Measurements from ENCODE around the gene MRPS11. TPM values are rescaled to one million over a fixed set of nuclear protein-coding genes. Genes with fewer than 3 reads are reported as not detected.

Gene MRPS11
- total RNA-seq, 5 donors from 2014 or later (not counting 1 experiment from before 2014, with no cell fraction given) = 16.7 to 33.0 (median 27.4) TPM

- DNase-seq = no peak
- ChIA-PET POLR2A (no interaction called here), CTCF (no interaction called here)
- Mint-ChIP-seq H3K36me3 (no peaks in the 10 kb centered on the region), H3K4me1 (no peaks in the 10 kb centered on the region), H3K9me3 (peaks cover 4 to 21% (median 8%) of the 10 kb centered on the region in 3 donors), H3K27ac (no peak overlapping the region), H3K4me3 (no peak overlapping the region), H3K27me3 (peaks cover 37 to 52% of the 10 kb centered on the region in 2 donors)
- Histone ChIP-seq H3K9me3 (no peaks in the 10 kb centered on the region), H3K36me3 (ENCODE audit: control insufficient read depth in 2 of 2, extremely low read depth in 1 of 2, insufficient read depth in 1 of 2, low read length in 1 of 2) (no peaks in the 10 kb centered on the region), H3K27ac (ENCODE audit: low read length) (no peak overlapping the region), H3K27me3 (replicated peaks in 1 of 2; ENCODE audit: control insufficient read depth in 2 of 2, extremely low read depth in 1 of 2, insufficient read depth in 2 of 2, low read length in 1 of 2) (peaks cover 2 to 32% of the 10 kb centered on the region in 2 experiments), H3K4me3 (ENCODE audit: control insufficient read depth in 1 of 2, extremely low read depth in 1 of 2, low read length in 1 of 2) (no peak overlapping the region), H3K4me1 (ENCODE audit: control insufficient read depth in 1 of 2, extremely low read depth in 1 of 2, insufficient read depth in 2 of 2, low read length in 2 of 2) (no peaks in the 10 kb centered on the region)
- ATAC-seq (replicated peaks in 1 of 4) = no peak
- WGBS (ENCODE audit: insufficient coverage) = no CpG with 5 or more reads among the region's 2 CpGs
These were observed 26.3 kb upstream of the MRPS11 start for GRCh38 chr15:88441076-88441730.

GRCh38 chr15:88447206-88447605, 20.3 kb upstream of the MRPS11 start:
- H3K36me3 ChIP-seq (ENCODE audit: control insufficient read depth in 2 of 2, extremely low read depth in 1 of 2, insufficient read depth in 1 of 2, low read length in 1 of 2) = no peaks in the 10 kb centered on the region
- no peak overlapping the region for H3K4me3 ChIP-seq (ENCODE audit: control insufficient read depth in 1 of 2, extremely low read depth in 1 of 2, low read length in 1 of 2)
- Mint-ChIP-seq H3K4me3 (no peak overlapping the region), H3K4me1 (peaks cover 4 to 6% (median 5%) of the 10 kb centered on the region in 3 donors), H3K9me3 (peaks cover 4 to 21% (median 8%) of the 10 kb centered on the region in 3 donors), H3K36me3 (no peaks in the 10 kb centered on the region), H3K27me3 (peaks cover 7 to 23% of the 10 kb centered on the region in 2 donors), H3K27ac (no peak overlapping the region)
- ChIA-PET CTCF (no interaction called here), POLR2A (no interaction called here)
- H3K4me1 ChIP-seq (ENCODE audit: control insufficient read depth in 1 of 2, extremely low read depth in 1 of 2, insufficient read depth in 2 of 2, low read length in 2 of 2) = peaks cover 0 to 3% of the 10 kb centered on the region in 2 experiments
- H3K27ac ChIP-seq (ENCODE audit: low read length) = no peak overlapping the region
- ATAC-seq (replicated peaks in 1 of 4) (no peak), DNase-seq (no peak)
- peaks cover 0 to 17% of the 10 kb centered on the region in 2 experiments for H3K27me3 ChIP-seq (replicated peaks in 1 of 2; ENCODE audit: control insufficient read depth in 2 of 2, extremely low read depth in 1 of 2, insufficient read depth in 2 of 2, low read length in 1 of 2)
- 80% methylated on average over 1 of the region's 1 CpG for WGBS (ENCODE audit: insufficient coverage)
- no peaks in the 10 kb centered on the region for H3K9me3 ChIP-seq

- H3K27ac Mint-ChIP-seq = no peak overlapping the region
- CTCF ChIA-PET = no interaction called here
- H3K9me3 Mint-ChIP-seq = peaks cover 4 to 20% (median 8%) of the 10 kb centered on the region in 3 donors
These were observed 19.8 kb upstream of the MRPS11 start for GRCh38 chr15:88447741-88448140.

GRCh38 chr15:88448991-88449461, 18.5 kb upstream of the MRPS11 start:
- 90% methylated on average over 5 of the region's 5 CpGs for whole genome bisulfite sequencing (ENCODE audit: insufficient coverage)
- no peaks in the 10 kb centered on the region for H3K36me3 Mint-ChIP-seq
- Histone ChIP-seq H3K9me3 (no peaks in the 10 kb centered on the region), H3K4me1 (ENCODE audit: control insufficient read depth in 1 of 2, extremely low read depth in 1 of 2, insufficient read depth in 2 of 2, low read length in 2 of 2) (peaks cover 0 to 3% of the 10 kb centered on the region in 2 experiments), H3K36me3 (ENCODE audit: control insufficient read depth in 2 of 2, extremely low read depth in 1 of 2, insufficient read depth in 1 of 2, low read length in 1 of 2) (no peaks in the 10 kb centered on the region), H3K27ac (ENCODE audit: low read length) (no peak overlapping the region), H3K4me3 (ENCODE audit: control insufficient read depth in 1 of 2, extremely low read depth in 1 of 2, low read length in 1 of 2) (no peak overlapping the region), H3K27me3 (replicated peaks in 1 of 2; ENCODE audit: control insufficient read depth in 2 of 2, extremely low read depth in 1 of 2, insufficient read depth in 2 of 2, low read length in 1 of 2) (peaks cover 0 to 14% of the 10 kb centered on the region in 2 experiments)
- CTCF ChIA-PET = no interaction called here
- no peak overlapping the region for H3K4me3 Mint-ChIP-seq
- DNase-seq = no peak
- no peak for ATAC-seq (replicated peaks in 1 of 4)
- POLR2A ChIA-PET = interaction anchor here in 1 of 2 donors (0.6 kb wide), 1 partner anchor 191 kb away, joined by 3 read pairs; no protein-coding TSS in a partner anchor
- peaks cover 0 to 7% (median 0%) of the 10 kb centered on the region in 3 donors for H3K9me3 Mint-ChIP-seq
- H3K27ac Mint-ChIP-seq = no peak overlapping the region
- H3K27me3 Mint-ChIP-seq = peaks cover 0 to 16% of the 10 kb centered on the region in 2 donors
- H3K4me1 Mint-ChIP-seq = peaks cover 4 to 6% (median 5%) of the 10 kb centered on the region in 3 donors

More at GRCh38 chr15:88447741-88448140, 19.8 kb upstream of the MRPS11 start:
- Histone ChIP-seq H3K36me3 (ENCODE audit: control insufficient read depth in 2 of 2, extremely low read depth in 1 of 2, insufficient read depth in 1 of 2, low read length in 1 of 2) (no peaks in the 10 kb centered on the region), H3K27me3 (replicated peaks in 1 of 2; ENCODE audit: control insufficient read depth in 2 of 2, extremely low read depth in 1 of 2, insufficient read depth in 2 of 2, low read length in 1 of 2) (peaks cover 0 to 16% of the 10 kb centered on the region in 2 experiments), H3K4me3 (ENCODE audit: control insufficient read depth in 1 of 2, extremely low read depth in 1 of 2, low read length in 1 of 2) (no peak overlapping the region), H3K4me1 (ENCODE audit: control insufficient read depth in 1 of 2, extremely low read depth in 1 of 2, insufficient read depth in 2 of 2, low read length in 2 of 2) (peaks cover 0 to 3% of the 10 kb centered on the region in 2 experiments), H3K27ac (ENCODE audit: low read length) (no peak overlapping the region), H3K9me3 (no peaks in the 10 kb centered on the region)
- Mint-ChIP-seq H3K4me3 (no peak overlapping the region), H3K4me1 (peaks cover 4 to 6% (median 5%) of the 10 kb centered on the region in 3 donors), H3K27me3 (peaks cover 7 to 21% of the 10 kb centered on the region in 2 donors), H3K36me3 (no peaks in the 10 kb centered on the region)
- DNase-seq (no peak), ATAC-seq (replicated peaks in 1 of 4) (no peak)
- POLR2A ChIA-PET = no interaction called here
- no CpG with 5 or more reads among the region's 1 CpG for WGBS (ENCODE audit: insufficient coverage)

GRCh38 chr15:88449581-88449980, 17.9 kb upstream of the MRPS11 start:
- H3K36me3 ChIP-seq (ENCODE audit: control insufficient read depth in 2 of 2, extremely low read depth in 1 of 2, insufficient read depth in 1 of 2, low read length in 1 of 2) = no peaks in the 10 kb centered on the region
- Mint-ChIP-seq H3K27ac (no peak overlapping the region), H3K36me3 (no peaks in the 10 kb centered on the region), H3K4me3 (no peak overlapping the region), H3K27me3 (peaks cover 0 to 14% of the 10 kb centered on the region in 2 donors), H3K9me3 (peaks cover 0 to 2% (median 0%) of the 10 kb centered on the region in 3 donors), H3K4me1 (peaks cover 4 to 6% (median 5%) of the 10 kb centered on the region in 3 donors)
- ATAC-seq (replicated peaks in 1 of 4) (no peak), DNase-seq (no peak)
- 94% methylated on average over 8 of the region's 8 CpGs for WGBS (ENCODE audit: insufficient coverage)
- no peaks in the 10 kb centered on the region for H3K9me3 ChIP-seq
- H3K27me3 ChIP-seq (replicated peaks in 1 of 2; ENCODE audit: control insufficient read depth in 2 of 2, extremely low read depth in 1 of 2, insufficient read depth in 2 of 2, low read length in 1 of 2) = peaks cover 0 to 14% of the 10 kb centered on the region in 2 experiments
- ChIA-PET POLR2A (no interaction called here), CTCF (no interaction called here)
- H3K4me3 ChIP-seq (ENCODE audit: control insufficient read depth in 1 of 2, extremely low read depth in 1 of 2, low read length in 1 of 2) = no peak overlapping the region
- H3K27ac ChIP-seq (ENCODE audit: low read length) = no peak overlapping the region
- peaks cover 0 to 3% of the 10 kb centered on the region in 2 experiments for H3K4me1 ChIP-seq (ENCODE audit: control insufficient read depth in 1 of 2, extremely low read depth in 1 of 2, insufficient read depth in 2 of 2, low read length in 2 of 2)

- Mint-ChIP-seq H3K9me3 (no peaks in the 10 kb centered on the region), H3K4me3 (no peak overlapping the region), H3K27ac (no peak overlapping the region), H3K27me3 (peaks cover 0 to 14% of the 10 kb centered on the region in 2 donors), H3K4me1 (peaks cover 5 to 7% (median 6%) of the 10 kb centered on the region in 3 donors), H3K36me3 (no peaks in the 10 kb centered on the region)
- Histone ChIP-seq H3K27ac (ENCODE audit: low read length) (no peak overlapping the region), H3K27me3 (replicated peaks in 1 of 2; ENCODE audit: control insufficient read depth in 2 of 2, extremely low read depth in 1 of 2, insufficient read depth in 2 of 2, low read length in 1 of 2) (peaks cover 0 to 14% of the 10 kb centered on the region in 2 experiments), H3K4me3 (ENCODE audit: control insufficient read depth in 1 of 2, extremely low read depth in 1 of 2, low read length in 1 of 2) (no peak overlapping the region), H3K36me3 (ENCODE audit: control insufficient read depth in 2 of 2, extremely low read depth in 1 of 2, insufficient read depth in 1 of 2, low read length in 1 of 2) (no peaks in the 10 kb centered on the region), H3K4me1 (ENCODE audit: control insufficient read depth in 1 of 2, extremely low read depth in 1 of 2, insufficient read depth in 2 of 2, low read length in 2 of 2) (peaks cover 0 to 10% of the 10 kb centered on the region in 2 experiments), H3K9me3 (no peaks in the 10 kb centered on the region)
- ATAC-seq (replicated peaks in 1 of 4) = peak in 1 of 4 experiments; percentile 52
- CTCF ChIA-PET = interaction anchor here in 1 of 2 donors (0.6 kb wide), 1 partner anchor 40 kb away, joined by 3 read pairs; no protein-coding TSS in a partner anchor
- DNase-seq = peak in 34 of 35 experiments; percentile 8 to 65 (median 37)
- 6% methylated on average over 5 of the region's 12 CpGs for WGBS (ENCODE audit: insufficient coverage)
- POLR2A ChIA-PET = no interaction called here
These were observed 17.2 kb upstream of the MRPS11 start for GRCh38 chr15:88450125-88450798.
